BE2C (cell line): ENCODE measurements around the gene TRIM31.

Experiments
- DNase-seq: peaks from one replicate; pipeline ENCODE4 v3.0.0-alpha.2; 2020
- H3K27me3 ChIP-seq: fragments of 250-450 bp; sonication (Bioruptor Pico); 2 replicates; pipeline ENCODE4 v1.5.1; 2020; ENCODE audit warnings: mild to moderate bottlenecking
- H3K36me3 ChIP-seq: fragments of 250-450 bp; sonication (Bioruptor Pico); 2 replicates; pipeline ENCODE4 v1.5.1; 2020; ENCODE audit warnings: mild to moderate bottlenecking
- H3K4me1 ChIP-seq: fragments of 250-450 bp; sonication (Bioruptor Pico); 2 replicates; pipeline ENCODE4 v1.5.1; 2020
- H3K4me3 ChIP-seq: 2 replicates; pipeline ENCODE4 v1.5.1; 2011; ENCODE audit warnings: low read depth, low read length
- H3K9me3 ChIP-seq: fragments of 250-450 bp; sonication (Bioruptor Pico); 2 replicates; pipeline ENCODE4 v1.5.1; 2020
- CTCF ChIP-seq: IDR thresholded peaks from 2 replicates; pipeline ENCODE4 v1.5.1; 2012; ENCODE audit warnings: mild to moderate bottlenecking, low read depth, low read length

Gene TRIM31

GRCh38 chr6:30071081-30071818 lies 41.6 kb downstream of the TRIM31 start:
- H3K9me3 ChIP-seq: no peaks in the 10 kb centered on the region; the same call in 1 of the 2 replicates
- H3K36me3 ChIP-seq: no peaks in the 10 kb centered on the region; the same call in 1 of the 2 replicates
- peaks cover 47% of the 10 kb centered on the region for H3K27me3 ChIP-seq
- peak overlapping the region; percentile 17 for H3K4me3 ChIP-seq
- DNase-seq: peak; percentile 70
- peaks cover 3% of the 10 kb centered on the region; the same call in 1 of the 2 replicates for H3K4me1 ChIP-seq
- peak; percentile 24; the same call in 1 of the 2 replicates for TF ChIP-seq CTCF

- Histone ChIP-seq H3K9me3 (no peaks in the 10 kb centered on the region; the same call in 1 of the 2 replicates), H3K4me1 (peaks cover 3% of the 10 kb centered on the region; the same call in 1 of the 2 replicates), H3K4me3 (peak overlapping the region; percentile 81), H3K27me3 (peaks cover 14% of the 10 kb centered on the region), H3K36me3 (no peaks in the 10 kb centered on the region; the same call in none of the 2 replicates)
- peak; percentile 84 for DNase-seq
- no peak for TF ChIP-seq CTCF
These were observed 45.3 kb downstream of the TRIM31 start for GRCh38 chr6:30067460-30068139.

GRCh38 chr6:30066577-30067459 lies 46.1 kb downstream of the TRIM31 start, which contains the start of gene PPP1R11:
Gene PPP1R11, plus strand, starts transcription at chr6:30067198. Its CDS starts 213 bp downstream, at chr6:30067411.
- Histone ChIP-seq H3K4me1 (peaks cover 3% of the 10 kb centered on the region; the same call in 1 of the 2 replicates), H3K36me3 (no peaks in the 10 kb centered on the region; the same call in none of the 2 replicates), H3K9me3 (no peaks in the 10 kb centered on the region; the same call in 1 of the 2 replicates), H3K4me3 (peak within 1 kb of the TSS; percentile 81), H3K27me3 (peaks cover 8% of the 10 kb centered on the region)
- DNase-seq: peak; percentile 97
- no peak for TF ChIP-seq CTCF

- H3K4me1 ChIP-seq: peaks cover 3% of the 10 kb centered on the region; the same call in 1 of the 2 replicates
- no peak for TF ChIP-seq CTCF
- no peak for DNase-seq
- no peaks in the 10 kb centered on the region; the same call in 1 of the 2 replicates for H3K9me3 ChIP-seq
- H3K27me3 ChIP-seq: peaks cover 1% of the 10 kb centered on the region
- H3K4me3 ChIP-seq: peak overlapping the region; percentile 81
- no peaks in the 10 kb centered on the region; the same call in none of the 2 replicates for H3K36me3 ChIP-seq
These were observed 46.8 kb downstream of the TRIM31 start for GRCh38 chr6:30066082-30066481.

GRCh38 chr6:30063315-30063714 lies 49.6 kb downstream of the TRIM31 start:
- TF ChIP-seq CTCF: no peak
- peaks cover 3% of the 10 kb centered on the region; the same call in 1 of the 2 replicates for H3K4me1 ChIP-seq
- no peak overlapping the region for H3K4me3 ChIP-seq
- no peak for DNase-seq
- H3K9me3 ChIP-seq: no peaks in the 10 kb centered on the region; the same call in 1 of the 2 replicates
- no peaks in the 10 kb centered on the region; the same call in 1 of the 2 replicates for H3K36me3 ChIP-seq
- no peaks in the 10 kb centered on the region for H3K27me3 ChIP-seq
